HepG2 (cell line): ENCODE data around the gene PTGIR. TPM values are rescaled to one million over a fixed set of nuclear protein-coding genes. Genes with fewer than 3 reads are reported as not detected.

Experiments used
- ATAC-seq: fragments of 200-7000 bp; cut with Tn5 transposase; 3 replicates; pipeline ENCODE4 v1.9.1; 2020; ENCODE audit warnings: mild to moderate bottlenecking, moderate library complexity
- BruUV-seq: library from RNA; stranded (reverse); fragments of 400-500 nt; replicated peaks from 2 replicates; lab custom pipeline; 2021; lab: Mats Ljungman, UMichigan
- CTCF ChIA-PET: fragments of 300-600 bp; formaldehyde crosslinking; extraction: SDS; loops from one replicate; lab custom pipeline; 2021; ENCODE audit warnings: low total read pairs, inconsistent platforms, low intra/inter-chr PET ratio; lab: Yijun Ruan, JAX
- POLR2A ChIA-PET: fragments of 350-600 bp; sonication (Branson Sonifier 250); formaldehyde crosslinking; loops from one replicate; lab custom pipeline; 2020; ENCODE audit warnings: antibody characterized with exemption, inconsistent platforms; lab: Yijun Ruan, JAX
- DNase-seq: peaks from one replicate; pipeline ENCODE4 v3.0.0-alpha.2; 2015; ENCODE audit warnings: low spot score
- FAIRE-seq: peaks from 3 replicates; lab custom pipeline; 2011; peaks lifted over from hg19 to GRCh38; lab: Jason Lieb, UNC
- H2AFZ ChIP-seq: one replicate; pipeline ENCODE4 v1.6.1; 2011; ENCODE audit warnings: low read length, inconsistent platforms
- H3K27ac ChIP-seq: fragments of 300-600 bp; 3 replicates; pipeline ENCODE4 v1.8.0; 2011; ENCODE audit warnings: mixed run types, mild to moderate bottlenecking, mixed read lengths, low read length, inconsistent platforms; ENCODE audit not compliant: insufficient read depth; ENCODE audit errors: extremely low read length
- H3K27me3 ChIP-seq, 2 experiments: fragments of 200-600 bp in 1 of 2; 2 replicates in 1 of 2; 3 replicates in 1 of 2; pipeline versions ENCODE4 v1.6.0 to v1.8.0; 2011; ENCODE audit warnings: low read length in 2 of 2, mild to moderate bottlenecking in 2 of 2, moderate library complexity in 2 of 2, inconsistent platforms in 1 of 2; ENCODE audit not compliant: insufficient read depth in 2 of 2, control insufficient read depth in 1 of 2
- H3K36me3 ChIP-seq, 2 experiments: fragments of 200-600 bp in 1 of 2; replicated peaks in 1 of 2; 2 replicates in 1 of 2; 3 replicates in 1 of 2; pipeline versions ENCODE4 v1.5.1 to v1.8.0; 2011; ENCODE audit warnings: low read length in 2 of 2, inconsistent platforms in 1 of 2; ENCODE audit not compliant: insufficient read depth in 2 of 2, control insufficient read depth in 1 of 2
- H3K4me1 ChIP-seq: 2 replicates; pipeline ENCODE4 v1.5.1; 2012; ENCODE audit warnings: low read length, inconsistent platforms; ENCODE audit not compliant: insufficient read depth
- H3K4me2 ChIP-seq: 2 replicates; pipeline ENCODE4 v1.6.0; 2011; ENCODE audit warnings: low read depth, low read length, inconsistent platforms
- H3K4me3 ChIP-seq, 3 experiments: fragments of 200-600 bp in 1 of 3; sonication (generic), shearing (Covaris generic) in 1 of 3; replicated peaks in 1 of 3; 2 replicates each; pipeline ENCODE4 v1.5.1; 2011 to 2016; ENCODE audit warnings: low read length in 3 of 3, inconsistent platforms in 2 of 3, low read depth in 2 of 3, mild to moderate bottlenecking in 2 of 3, control low read depth in 1 of 3, mixed read lengths in 1 of 3; ENCODE audit not compliant: insufficient read depth in 1 of 3
- H3K79me2 ChIP-seq: one replicate; pipeline ENCODE4 v1.6.1; 2011; ENCODE audit warnings: low read length, inconsistent platforms; ENCODE audit not compliant: insufficient read depth
- H3K9ac ChIP-seq: 2 replicates; pipeline ENCODE4 v1.6.0; 2011; ENCODE audit warnings: mild to moderate bottlenecking, low read depth, low read length, inconsistent platforms; ENCODE audit not compliant: insufficient read depth
- H3K9me3 ChIP-seq: 2 replicates; pipeline ENCODE4 v1.5.1; 2012; ENCODE audit warnings: mild to moderate bottlenecking, low read length
- H4K20me1 ChIP-seq: 2 replicates; pipeline ENCODE4 v1.6.0; 2011; ENCODE audit warnings: inconsistent platforms, mild to moderate bottlenecking, low read length, moderate library complexity; ENCODE audit not compliant: insufficient read depth
- ARID4A ChIP-seq: sonication (generic); formaldehyde crosslinking; IDR thresholded peaks from 2 replicates; pipeline ENCODE4 v1.5.0; 2020; ENCODE audit warnings: mild to moderate bottlenecking, missing genetic modification reagents, borderline replicate concordance
- RXRB ChIP-seq: IDR thresholded peaks from 2 replicates; pipeline ENCODE4 v1.6.1; 2016; ENCODE audit warnings: borderline replicate concordance, missing genetic modification reagents, missing compliant biosample characterization
- TCF7 ChIP-seq: sonication (generic); IDR thresholded peaks from 2 replicates; pipeline ENCODE4 v1.6.1; 2016; ENCODE audit warnings: antibody characterized with exemption, low read depth
- ZNF33A ChIP-seq: sonication (generic); formaldehyde crosslinking; IDR thresholded peaks from 2 replicates; pipeline ENCODE4 v1.5.1; 2020; ENCODE audit warnings: missing genetic modification reagents, mild to moderate bottlenecking, moderate library complexity, borderline replicate concordance
- ZNF687 ChIP-seq: sonication (generic); formaldehyde crosslinking; IDR thresholded peaks from 2 replicates; pipeline ENCODE4 v1.5.1; 2020; ENCODE audit warnings: mild to moderate bottlenecking, missing genetic modification reagents, moderate library complexity
- ZNF709 ChIP-seq: sonication (generic); formaldehyde crosslinking; IDR thresholded peaks from 2 replicates; pipeline ENCODE4 v1.5.0; 2020; ENCODE audit warnings: mild to moderate bottlenecking, missing genetic modification reagents
- ZXDC ChIP-seq: sonication (generic); formaldehyde crosslinking; IDR thresholded peaks from 2 replicates; pipeline ENCODE4 v1.5.0; 2020; ENCODE audit warnings: mild to moderate bottlenecking, missing genetic modification reagents
- WGBS: methylation state at CpG from one replicate; pipeline ENCODE4 v1.1.6; 2017; ENCODE audit warnings: low lambda C conversion rate; 5-methylcytosine and 5-hydroxymethylcytosine counted together
- in situ Hi-C: cut with HindIII; loops from 2 replicates; pipeline ENCODE4 v1.10.0; 2017; ENCODE audit warnings: low pct_unique_long_range_greater_than_20kb; ENCODE audit not compliant: extremely low pct_ligation_motif_present
- intact Hi-C: fragments of 100-400 bp; cut with micrococcal nuclease; formaldehyde crosslinking; loops from one replicate; pipeline ENCODE4 v1.10.0; 2022; ENCODE audit not compliant: unreplicated experiment
- polyA plus RNA-seq, 8 experiments: library from polyadenylated mRNA; depleted of rRNA in 3 of 8; stranded (reverse) in 7 of 8; unstranded in 1 of 8; fragments of >200 nt; fragmentation: Illumina TruSeq in 4 of 8; extraction: Trizol in 4 of 8; gene quantifications; 2 replicates each; pipeline versions ENCODE4 v1.2.1 to v1.2.3, GENCODE V29; 2011 to 2016; ENCODE audit warnings: low read depth in 4 of 8, missing spikeins in 1 of 8, mixed read lengths in 1 of 8; ENCODE audit not compliant: insufficient read depth in 1 of 8
- total RNA-seq, 5 experiments: library from RNA; depleted of rRNA; stranded (reverse); fragments of >200 nt; fragmentation: Illumina TruSeq; extraction: Trizol; gene quantifications; 2 replicates each; pipeline ENCODE4 v1.2.3, GENCODE V29; 2016; ENCODE audit warnings: low read depth in 1 of 5

PTGIR gene
- total and polyA plus RNA-seq, 2 of the 13 experiments (the other 11 are each of a cell fraction or from before 2014, with no cell fraction given) = not detected

GRCh38 chr19:46661735-46662592 lies 37.1 kb upstream of the PTGIR start (continued):
- 0 out of 2 replicates have a peak, but pooled peaks have one; percentile 0 for TF ChIP-seq ARID4A (CRISPR knock-in tag)
- no peak for TF ChIP-seq ZNF709 (CRISPR knock-in tag)
- peak; percentile 27; the same call in 1 of the 2 replicates for TF ChIP-seq RXRB (CRISPR knock-in tag)
- TF ChIP-seq TCF7 = no peak
- TF ChIP-seq, all 625 proteins: peak for 30

GRCh38 chr19:46661020-46661731 lies 36.3 kb upstream of the PTGIR start, which contains the start of gene DACT3:
DACT3 (minus strand) TSS chr19:46661182; CDS start chr19:46661064, 118 bp downstream.
- 7% methylated on average over 17 of the region's 61 CpGs for WGBS
- peak within 1 kb of the TSS; percentile 52 to 64 (median 54) for H3K4me3 ChIP-seq
- H3K4me1 ChIP-seq = peaks cover 37% of the 10 kb centered on the region
- H4K20me1 ChIP-seq = peaks cover 5% of the 10 kb centered on the region; the same call in 1 of the 2 replicates
- H3K36me3 ChIP-seq = no peaks in the 10 kb centered on the region
- ATAC-seq = peak; percentile 95
- peak within 1 kb of the TSS; percentile 86 for H3K4me2 ChIP-seq
- peaks cover 4 to 23% of the 10 kb centered on the region in 2 experiments; a peak in 3 of 5 replicates for H3K27me3 ChIP-seq
- CTCF ChIA-PET = interaction anchor here (1.5 to 2.2 kb wide), 4 partner anchors 36 to 132 kb away, joined by 4 to 34 read pairs (median 18); partner anchors contain the start of gene PTGIR
- no TSS peak for BruUV-seq
- H3K27ac ChIP-seq = no peak within 1 kb of the TSS
- DNase-seq = peak; percentile 98
- peak; percentile 93 for FAIRE-seq
- POLR2A ChIA-PET = interaction anchor here (0.6 to 2.1 kb wide), 10 partner anchors 12 to 666 kb away, joined by 3 to 16 read pairs (median 6); partner anchors contain the start of genes CALM3 and CCDC61
- no peaks in the 10 kb centered on the region for H3K9me3 ChIP-seq
- no peaks in the 10 kb centered on the region for H3K79me2 ChIP-seq
- in situ Hi-C loops (loop anchor here (10.0 kb wide), 1 partner anchor 46 kb away; no protein-coding TSS in a partner anchor), intact Hi-C loops (no loop called here)
- H2AFZ ChIP-seq = no peak within 1 kb of the TSS
- H3K9ac ChIP-seq = no peak within 1 kb of the TSS
- TF ChIP-seq ZNF687 (CRISPR knock-in tag) = peak; percentile 22; the same call in 1 of the 2 replicates
- no peak for TF ChIP-seq ZXDC (CRISPR knock-in tag)
- TF ChIP-seq ZNF33A (CRISPR knock-in tag) = no peak
